Activated CD8-positive, alpha-beta memory T cell treated with anti-CD3 and anti-CD28 coated beads for 48 hours (primary cell): ENCODE data around the gene ATP4A.

Source experiments
- DNase-seq, 3 experiments: peaks; one replicate each; pipeline ENCODE4 v3.0.0-alpha.2; 2020; ENCODE audit warnings: low read depth in 2 of 3, low spot score in 2 of 3

ATP4A gene

GRCh38 chr19:35502751-35503150, 60.7 kb downstream of the ATP4A start:
- no peak for DNase-seq

- no peak for DNase-seq
Observed at GRCh38 chr19:35501684-35502083, 61.8 kb downstream of the ATP4A start.

- no peak for DNase-seq
Observed at GRCh38 chr19:35500611-35501010, 62.8 kb downstream of the ATP4A start.
